ENCODE measurements around the gene PRR16. TPM values are rescaled to one million over a fixed set of nuclear protein-coding genes. Genes with fewer than 3 reads are reported as not detected.

The PRR16 gene
- total RNA-seq, 1 donor from 2014 or later, result 0.95 TPM

DNA sequence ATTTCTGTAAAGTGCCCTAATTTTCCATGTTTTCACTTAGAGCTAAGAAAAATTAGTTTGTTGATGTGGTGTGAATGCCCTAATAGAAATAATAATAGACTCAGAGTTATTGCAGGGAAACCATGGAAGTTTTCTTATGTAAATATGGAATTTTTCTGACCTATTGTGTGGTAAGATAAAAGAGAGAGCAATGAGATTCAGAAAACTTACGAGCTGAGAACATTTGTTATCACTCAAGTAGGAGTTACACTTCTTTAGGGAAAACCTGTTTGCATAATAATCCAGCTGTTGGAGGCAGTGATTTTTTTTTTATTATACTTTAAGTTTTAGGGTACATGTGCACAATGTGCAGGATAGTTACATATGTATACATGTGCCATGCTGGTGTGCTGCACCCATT is 39.2 kb downstream of the PRR16 start:
- no peak overlapping the region for H3K27ac ChIP-seq
- intact Hi-C loops (cut with DNase I), result no loop called here
- H3K36me3 ChIP-seq, result no peaks in the 10 kb centered on the region
- DNase-seq, result no peak
- H3K4me1 ChIP-seq, result no peaks in the 10 kb centered on the region
- no peaks in the 10 kb centered on the region for H3K9me3 ChIP-seq
- H3K4me3 ChIP-seq, result no peak overlapping the region
- H3K27me3 ChIP-seq (ENCODE audit: low read depth), result no peaks in the 10 kb centered on the region
- ATAC-seq, result no peak
- TF ChIP-seq, protein P1, sequence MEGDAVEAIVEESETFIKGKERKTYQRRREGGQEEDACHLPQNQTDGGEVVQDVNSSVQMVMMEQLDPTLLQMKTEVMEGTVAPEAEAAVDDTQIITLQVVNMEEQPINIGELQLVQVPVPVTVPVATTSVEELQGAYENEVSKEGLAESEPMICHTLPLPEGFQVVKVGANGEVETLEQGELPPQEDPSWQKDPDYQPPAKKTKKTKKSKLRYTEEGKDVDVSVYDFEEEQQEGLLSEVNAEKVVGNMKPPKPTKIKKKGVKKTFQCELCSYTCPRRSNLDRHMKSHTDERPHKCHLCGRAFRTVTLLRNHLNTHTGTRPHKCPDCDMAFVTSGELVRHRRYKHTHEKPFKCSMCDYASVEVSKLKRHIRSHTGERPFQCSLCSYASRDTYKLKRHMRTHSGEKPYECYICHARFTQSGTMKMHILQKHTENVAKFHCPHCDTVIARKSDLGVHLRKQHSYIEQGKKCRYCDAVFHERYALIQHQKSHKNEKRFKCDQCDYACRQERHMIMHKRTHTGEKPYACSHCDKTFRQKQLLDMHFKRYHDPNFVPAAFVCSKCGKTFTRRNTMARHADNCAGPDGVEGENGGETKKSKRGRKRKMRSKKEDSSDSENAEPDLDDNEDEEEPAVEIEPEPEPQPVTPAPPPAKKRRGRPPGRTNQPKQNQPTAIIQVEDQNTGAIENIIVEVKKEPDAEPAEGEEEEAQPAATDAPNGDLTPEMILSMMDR (IDR thresholded peaks at IDR 0.05), result no peak

GRCh38 chr5:120504057-120504456 is 40.0 kb downstream of the PRR16 start:
- Histone ChIP-seq H3K36me3 (no peaks in the 10 kb centered on the region), H3K4me1 (no peaks in the 10 kb centered on the region), H3K27ac (no peak overlapping the region), H3K4me3 (no peak overlapping the region), H3K27me3 (ENCODE audit: low read depth) (no peaks in the 10 kb centered on the region), H3K9me3 (no peaks in the 10 kb centered on the region)
- ATAC-seq (no peak), DNase-seq (no peak)
- TF ChIP-seq, protein P1 (IDR thresholded peaks at IDR 0.05), result no peak
- intact Hi-C loops (cut with DNase I), result no loop called here

GRCh38 chr5:120507197-120507596 is 43.1 kb downstream of the PRR16 start:
- intact Hi-C loops (cut with DNase I), result no loop called here
- ATAC-seq (no peak), DNase-seq (no peak)

DNA sequence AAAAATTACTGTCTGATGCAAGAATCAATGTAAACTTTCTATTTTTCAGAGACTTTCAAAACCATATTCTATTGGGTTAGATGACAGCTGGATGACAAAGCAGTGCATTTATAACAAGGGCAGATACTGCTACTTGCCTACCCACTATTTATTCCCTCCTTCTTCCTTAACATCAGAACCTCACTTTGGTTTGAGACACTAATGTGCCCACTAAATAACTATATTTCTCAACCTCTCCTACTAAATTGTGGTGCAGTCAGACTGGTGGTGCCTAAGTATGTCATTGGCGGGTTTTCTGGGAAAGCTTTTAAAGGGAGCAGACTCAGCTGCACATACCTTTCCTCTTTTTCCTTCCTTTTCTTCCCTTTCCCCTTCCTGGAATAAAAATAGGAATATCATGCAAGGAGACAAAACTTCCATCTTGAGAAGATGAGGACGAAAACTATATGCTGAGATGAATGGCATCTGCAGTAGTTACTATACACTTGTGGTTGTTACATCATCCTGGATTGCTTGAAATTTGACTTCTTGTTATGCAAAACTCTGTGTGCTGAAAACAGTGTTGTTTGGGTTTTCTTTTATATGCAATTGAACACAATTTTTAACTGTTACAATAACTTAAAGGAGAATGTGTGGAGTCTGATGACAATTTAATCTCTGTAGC is 43.8 kb downstream of the PRR16 start:
- H3K9me3 ChIP-seq, result no peaks in the 10 kb centered on the region
- H3K4me3 ChIP-seq, result no peak overlapping the region
- H3K4me1 ChIP-seq, result no peaks in the 10 kb centered on the region
- TF ChIP-seq, protein P1 (IDR thresholded peaks at IDR 0.05), result no peak
- no peak overlapping the region for H3K27ac ChIP-seq
- H3K27me3 ChIP-seq (ENCODE audit: low read depth), result no peaks in the 10 kb centered on the region
- no peaks in the 10 kb centered on the region for H3K36me3 ChIP-seq
- intact Hi-C loops (cut with DNase I), result no loop called here
- no peak for ATAC-seq
- no peak for DNase-seq

More at GRCh38 chr5:120507197-120507596, 43.1 kb downstream of the PRR16 start:
- Histone ChIP-seq H3K36me3 (no peaks in the 10 kb centered on the region), H3K4me1 (no peaks in the 10 kb centered on the region), H3K27ac (no peak overlapping the region), H3K9me3 (no peaks in the 10 kb centered on the region), H3K27me3 (ENCODE audit: low read depth) (no peaks in the 10 kb centered on the region), H3K4me3 (no peak overlapping the region)
- TF ChIP-seq, protein P1 (IDR thresholded peaks at IDR 0.05), result no peak

- ATAC-seq (no peak), DNase-seq (no peak)
- Histone ChIP-seq H3K36me3 (no peaks in the 10 kb centered on the region), H3K27me3 (ENCODE audit: low read depth) (no peaks in the 10 kb centered on the region), H3K27ac (no peak overlapping the region), H3K9me3 (no peaks in the 10 kb centered on the region), H3K4me1 (no peaks in the 10 kb centered on the region), H3K4me3 (no peak overlapping the region)
- intact Hi-C loops (cut with DNase I), result no loop called here
- TF ChIP-seq, protein P1 (IDR thresholded peaks at IDR 0.05), result no peak
These were observed 45.0 kb downstream of the PRR16 start for GRCh38 chr5:120509053-120509452.
